H1 (cell line): Measurements from ENCODE around the gene OGT. TPM values are rescaled to one million over a fixed set of nuclear protein-coding genes. Genes with fewer than 3 reads are reported as not detected.

Source experiments
- CTCF ChIA-PET: fragments of 300-600 bp; sonication (Branson Sonifier 250); formaldehyde crosslinking; loops from one replicate; lab custom pipeline; 2021; ENCODE audit not compliant: partially characterized antibody; lab: Charles Lee
- POLR2A ChIA-PET: fragments of 300-600 bp; sonication (Branson Sonifier 250); formaldehyde crosslinking; loops from one replicate; lab custom pipeline; 2021; ENCODE audit warnings: inconsistent platforms; ENCODE audit not compliant: partially characterized antibody; lab: Charles Lee
- DNase-seq, 2 experiments: peaks; one replicate each; pipeline versions ENCODE4 v3.0.0 to v3.0.0-alpha.2; 2010 to 2022; ENCODE audit warnings: low spot score in 2 of 2, low read depth in 1 of 2, mixed read lengths in 1 of 2
- FAIRE-seq: peaks from 2 replicates; lab custom pipeline; 2011; peaks lifted over from hg19 to GRCh38; lab: Jason Lieb, UNC
- H2AFZ ChIP-seq: 2 replicates; pipeline ENCODE4 v1.8.1; 2012; ENCODE audit warnings: low read length, inconsistent platforms
- H2AK5ac ChIP-seq: 2 replicates; pipeline ENCODE4 v1.6.1; 2013; ENCODE audit warnings: low read depth, low read length
- H2BK120ac ChIP-seq: replicated peaks from 2 replicates; pipeline ENCODE3; 2013; ENCODE audit warnings: low read depth, low read length, inconsistent platforms
- H2BK12ac ChIP-seq: 2 replicates; pipeline ENCODE4 v1.6.1; 2013; ENCODE audit warnings: low read depth, low read length
- H2BK15ac ChIP-seq: 2 replicates; pipeline ENCODE4 v1.6.1; 2013; ENCODE audit warnings: low read length
- H2BK20ac ChIP-seq: 2 replicates; pipeline ENCODE4 v1.6.1; 2013; ENCODE audit warnings: low read length
- H2BK5ac ChIP-seq: 2 replicates; pipeline ENCODE4 v1.6.1; 2013; ENCODE audit warnings: low read depth, low read length
- H3K14ac ChIP-seq: 2 replicates; pipeline ENCODE4 v1.6.1; 2013; ENCODE audit warnings: inconsistent platforms; ENCODE audit not compliant: insufficient read length
- H3K18ac ChIP-seq: 2 replicates; pipeline ENCODE4 v1.6.1; 2013; ENCODE audit warnings: low read length; ENCODE audit errors: extremely low read depth
- H3K23ac ChIP-seq: 2 replicates; pipeline ENCODE4 v1.6.1; 2013; ENCODE audit warnings: inconsistent platforms; ENCODE audit not compliant: insufficient read length
- H3K23me2 ChIP-seq: 2 replicates; pipeline ENCODE4 v1.6.1; 2013; ENCODE audit warnings: low read depth, low read length
- H3K27ac ChIP-seq: 2 replicates; pipeline ENCODE4 v1.6.1; 2011; ENCODE audit warnings: low read depth, low read length, inconsistent platforms
- H3K27me3 ChIP-seq, 4 experiments: replicated peaks in 1 of 4; 1 replicate in 1 of 4; 2 replicates in 3 of 4; pipeline versions ENCODE4 v1.6.1 to v1.8.1; 2011 to 2013; ENCODE audit warnings: low read length in 3 of 4, mild to moderate bottlenecking in 3 of 4, inconsistent platforms in 2 of 4, mixed read lengths in 2 of 4, moderate library complexity in 1 of 4; ENCODE audit not compliant: control insufficient read depth in 3 of 4, insufficient read depth in 3 of 4; ENCODE audit errors: extremely low read depth in 1 of 4
- H3K36me3 ChIP-seq, 4 experiments: 2 replicates each; pipeline versions ENCODE4 v1.6.1 to v1.8.1; 2011 to 2013; ENCODE audit warnings: mild to moderate bottlenecking in 4 of 4, low read length in 3 of 4, moderate library complexity in 2 of 4, control low read depth in 1 of 4, inconsistent platforms in 1 of 4; ENCODE audit not compliant: insufficient read depth in 4 of 4, control insufficient read depth in 2 of 4
- H3K4ac ChIP-seq: replicated peaks from 2 replicates; pipeline ENCODE3; 2013; ENCODE audit warnings: low read length, low read depth, mixed read lengths, inconsistent platforms; ENCODE audit not compliant: insufficient read length
- H3K4me1 ChIP-seq, 4 experiments: replicated peaks in 1 of 4; 1 replicate in 1 of 4; 2 replicates in 3 of 4; pipeline versions ENCODE4 v1.6.1 to v1.8.1; 2011 to 2013; ENCODE audit warnings: low read length in 3 of 4, inconsistent platforms in 2 of 4, mixed read lengths in 1 of 4; ENCODE audit not compliant: insufficient read depth in 4 of 4, control insufficient read depth in 3 of 4
- H3K4me2 ChIP-seq, 2 experiments: 2 replicates each; pipeline versions ENCODE4 v1.6.1 to v1.8.1; 2011 to 2013; ENCODE audit warnings: low read depth in 2 of 2, low read length in 2 of 2, control low read depth in 1 of 2, inconsistent platforms in 1 of 2, mild to moderate bottlenecking in 1 of 2; ENCODE audit not compliant: insufficient read depth in 1 of 2
- H3K4me3 ChIP-seq, 4 experiments: fragments of 200-600, 300-600 bp in 1 of 4; sonication (generic), shearing (Covaris generic), sonication (Bioruptor Twin) in 1 of 4; 2 replicates each; pipeline versions ENCODE4 v1.5.1 to v1.8.1; 2011 to 2016; ENCODE audit warnings: low read length in 4 of 4, low read depth in 3 of 4, control low read depth in 2 of 4, inconsistent platforms in 2 of 4, mild to moderate bottlenecking in 2 of 4, mixed read lengths in 1 of 4, moderate library complexity in 1 of 4; ENCODE audit not compliant: insufficient read depth in 2 of 4; ENCODE audit errors: extremely low read depth in 1 of 4
- H3K56ac ChIP-seq: replicated peaks from 2 replicates; pipeline ENCODE3; 2013; ENCODE audit warnings: low read depth, mild to moderate bottlenecking, mixed read lengths, low read length, inconsistent platforms; ENCODE audit not compliant: insufficient read length
- H3K79me1 ChIP-seq: 2 replicates; pipeline ENCODE4 v1.6.1; 2013; ENCODE audit warnings: low read depth, low read length, control low read depth
- H3K79me2 ChIP-seq, 2 experiments: 2 replicates each; pipeline versions ENCODE4 v1.6.1 to v1.8.1; 2012 to 2013; ENCODE audit warnings: low read length in 2 of 2, mild to moderate bottlenecking in 2 of 2, inconsistent platforms in 1 of 2; ENCODE audit not compliant: insufficient read depth in 2 of 2, control insufficient read depth in 1 of 2
- H3K9ac ChIP-seq, 4 experiments: replicated peaks in 1 of 4; 1 replicate in 1 of 4; 2 replicates in 3 of 4; pipeline versions ENCODE4 v1.6.1 to v1.8.1; 2011 to 2013; ENCODE audit warnings: low read depth in 3 of 4, low read length in 3 of 4, control low read depth in 2 of 4, mild to moderate bottlenecking in 2 of 4, moderate library complexity in 2 of 4, inconsistent platforms in 1 of 4; ENCODE audit errors: extremely low read depth in 1 of 4
- H3K9me3 ChIP-seq, 2 experiments: 2 replicates each; pipeline versions ENCODE4 v1.6.1 to v1.8.1; 2012 to 2013; ENCODE audit warnings: mild to moderate bottlenecking in 2 of 2, moderate library complexity in 2 of 2, control low read depth in 1 of 2, inconsistent platforms in 1 of 2, low read depth in 1 of 2, low read length in 1 of 2, mixed read lengths in 1 of 2; ENCODE audit not compliant: insufficient read depth in 2 of 2
- H4K20me1 ChIP-seq, 2 experiments: replicated peaks in 1 of 2; 2 replicates each; pipeline versions ENCODE3 to v1.8.1; 2011 to 2013; ENCODE audit warnings: inconsistent platforms in 2 of 2, low read length in 2 of 2, mild to moderate bottlenecking in 1 of 2; ENCODE audit not compliant: insufficient read depth in 2 of 2, control insufficient read depth in 1 of 2
- H4K5ac ChIP-seq: 2 replicates; pipeline ENCODE4 v1.6.1; 2013; ENCODE audit warnings: low read length, low read depth, mixed read lengths, inconsistent platforms; ENCODE audit not compliant: insufficient read length
- H4K8ac ChIP-seq: 2 replicates; pipeline ENCODE4 v1.8.0; 2013; ENCODE audit warnings: mild to moderate bottlenecking, moderate library complexity, low read length, inconsistent platforms; ENCODE audit not compliant: insufficient read depth; ENCODE audit errors: extremely low read depth
- H4K91ac ChIP-seq: replicated peaks from 2 replicates; pipeline ENCODE3; 2013; ENCODE audit warnings: low read length, mixed read lengths, inconsistent platforms; ENCODE audit not compliant: insufficient read length
- CREB1 ChIP-seq: IDR thresholded peaks from 2 replicates; pipeline ENCODE4 v1.6.1; 2012; ENCODE audit warnings: inconsistent platforms
- CTBP2 ChIP-seq: IDR thresholded peaks from 2 replicates; pipeline ENCODE4 v1.7.0; 2011; ENCODE audit warnings: borderline replicate concordance, mild to moderate bottlenecking, moderate library complexity, mixed read lengths, low read length; ENCODE audit not compliant: insufficient read depth, insufficient read length
- KDM1A ChIP-seq: fragments of 200-600, 300-600 bp; sonication (generic); IDR thresholded peaks from 2 replicates; pipeline ENCODE4 v1.7.1; 2016; ENCODE audit warnings: mild to moderate bottlenecking, low read length, borderline replicate concordance
- MAFK ChIP-seq: IDR thresholded peaks from 2 replicates; pipeline ENCODE4 v1.6.1; 2012; ENCODE audit warnings: low read depth, mild to moderate bottlenecking, improper control_type of control experiment, low read length
- NANOG ChIP-seq: IDR thresholded peaks from 2 replicates; pipeline ENCODE4 v1.6.1; 2011; ENCODE audit warnings: low read length, low read depth, mild to moderate bottlenecking, inconsistent platforms; ENCODE audit not compliant: insufficient read depth, poor library complexity, severe bottlenecking
- POU5F1 ChIP-seq: IDR thresholded peaks from 2 replicates; pipeline ENCODE4 v1.6.1; 2011; ENCODE audit warnings: low read depth, mild to moderate bottlenecking, low read length, moderate library complexity
- SUZ12 ChIP-seq: fragments of 200-600 bp; sonication (generic); IDR thresholded peaks from 2 replicates; pipeline ENCODE4 v1.6.1; 2012; ENCODE audit warnings: mild to moderate bottlenecking, inconsistent platforms, low read length, moderate library complexity, mixed read lengths
- WGBS, 2 experiments: shearing (Covaris generic) in 1 of 2; methylation state at CpG; one replicate each; pipeline versions ENCODE4 v1.1.6 to v1.1.7; 2013 to 2015; ENCODE audit warnings: low lambda C conversion rate in 2 of 2, mixed read lengths in 2 of 2, inconsistent platforms in 1 of 2, low coverage in 1 of 2, missing lambda C conversion rate in 1 of 2; ENCODE audit not compliant: insufficient replicate concordance in 2 of 2, insufficient coverage in 1 of 2, insufficient read length in 1 of 2; ENCODE audit errors: extremely low coverage in 1 of 2, missing lambda C conversion rate in 1 of 2; 5-methylcytosine and 5-hydroxymethylcytosine counted together
- polyA plus RNA-seq, 7 experiments: library from polyadenylated mRNA; depleted of rRNA in 3 of 7; stranded (reverse) in 5 of 7; unstranded in 2 of 7; fragments of >200 nt in 5 of 7; fragments of 200-250 nt in 2 of 7; gene quantifications; 1 replicate in 5 of 7; 2 replicates in 1 of 7; 4 replicates in 1 of 7; pipeline versions ENCODE4 v1.2.1 to v1.2.3, GENCODE V29; 2011 to 2013; ENCODE audit warnings: missing spikeins in 2 of 7, mixed read lengths in 2 of 7
- total RNA-seq: library from RNA; stranded (reverse); fragmentation: NEBNext Ultra II Directional; extraction: Animal tissue kit (Norgen Biotek cat#: 25700); gene quantifications from 2 replicates; pipeline ENCODE4 v1.2.1, GENCODE V29; 2021

The OGT gene
- total and polyA plus RNA-seq, 2 of the 8 experiments (the other 6 are each of a cell fraction or from before 2014, with no cell fraction given), result 130 to 169 TPM

GRCh38 chrX:71563921-71564320, 31.0 kb downstream of the OGT start:
- CTCF ChIA-PET, result interaction anchor here (0.5 to 3.0 kb wide), 3 partner anchors 9 to 24 kb away, joined by 3 to 11 read pairs (median 8); no protein-coding TSS in a partner anchor
- FAIRE-seq, result no peak
- no peaks in the 10 kb centered on the region for H3K79me2 ChIP-seq
- TF ChIP-seq POU5F1 (no peak), NANOG (no peak), SUZ12 (no peak), CREB1 (no peak), KDM1A (no peak), CTBP2 (no peak), MAFK (no peak)

More at GRCh38 chrX:71563921-71564320, 31.0 kb downstream of the OGT start:
- Histone ChIP-seq H2BK15ac (no peak overlapping the region), H3K23me2 (no peaks in the 10 kb centered on the region), H4K8ac (no peak overlapping the region), H2BK5ac (no peak overlapping the region), H3K9ac (no peak overlapping the region), H3K27ac (no peak overlapping the region), H2AK5ac (no peak overlapping the region), H2BK12ac (no peak overlapping the region), H3K56ac (no peak overlapping the region), H3K4me3 (no peak overlapping the region), H4K5ac (no peak overlapping the region), H3K4me1 (no peaks in the 10 kb centered on the region), H2AFZ (no peak overlapping the region), H3K36me3 (peaks cover 24 to 89% (median 66%) of the 10 kb centered on the region in 4 experiments), H4K20me1 (no peaks in the 10 kb centered on the region), H2BK120ac (no peak overlapping the region), H2BK20ac (no peak overlapping the region), H3K18ac (no peak overlapping the region), H3K27me3 (no peaks in the 10 kb centered on the region), H3K4ac (no peak overlapping the region), H3K9me3 (no peaks in the 10 kb centered on the region), H3K79me1 (no peaks in the 10 kb centered on the region), H4K91ac (no peak overlapping the region), H3K14ac (no peak overlapping the region), H3K4me2 (no peak overlapping the region), H3K23ac (no peak overlapping the region)
- POLR2A ChIA-PET, result no interaction called here
- DNase-seq, result no peak
- 100% methylated on average over 1 of the region's 1 CpG; no CpG with 5 or more reads in 1 of the 2 experiments for WGBS, 2 experiments
